Measurements from ENCODE around the gene NEU1. TPM values are rescaled to one million over a fixed set of nuclear protein-coding genes. Genes with fewer than 3 reads are reported as not detected.

NEU1 gene
- total RNA-seq, 3 donors from 2014 or later (not counting 1 experiment from before 2014, with no cell fraction given), result 36.1 to 69.6 (median 51.5) TPM

DNA sequence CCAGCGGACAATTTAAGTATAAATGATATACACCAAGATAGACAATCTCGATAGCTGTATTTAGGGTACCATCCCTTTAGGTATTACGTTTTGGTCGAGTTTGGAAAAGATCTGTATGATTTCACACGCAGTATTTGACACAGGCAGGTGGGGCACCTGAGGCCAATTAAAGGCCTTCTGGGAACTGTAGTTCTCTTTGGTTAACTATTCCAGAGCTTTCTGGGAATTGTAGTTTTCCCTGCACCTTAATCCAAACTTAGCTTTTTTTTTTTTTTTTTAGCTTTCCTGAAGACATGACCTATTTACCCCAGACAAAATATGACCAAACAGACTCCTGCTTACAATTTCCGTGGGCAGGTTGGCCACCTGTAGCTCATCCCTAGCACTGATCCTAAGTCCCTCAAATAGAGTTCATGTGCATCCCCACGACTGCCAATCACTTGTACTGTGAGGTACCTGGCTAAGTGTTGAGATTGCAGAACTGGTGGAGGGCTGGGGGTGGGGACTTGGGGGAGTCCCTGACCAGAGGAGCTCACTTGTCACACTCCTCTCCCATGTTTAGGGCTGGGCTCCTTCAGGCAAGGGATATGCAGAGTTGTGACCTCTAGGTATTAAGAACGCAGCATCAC lies 35.9 kb upstream of the NEU1 start:
- Mint-ChIP-seq H3K4me1 (peaks cover 33 to 50% of the 10 kb centered on the region in 2 donors), H3K27ac (peak overlapping the region; percentile 95), H3K27me3 (ENCODE audit: low read depth in 2 of 2) (no peaks in the 10 kb centered on the region), H3K4me3 (peak overlapping the region; percentile 97), H3K9me3 (no peaks in the 10 kb centered on the region), H3K36me3 (no peaks in the 10 kb centered on the region)
- H3K9me3 ChIP-seq (ENCODE audit: control insufficient read depth, insufficient read depth, low read length), result no peaks in the 10 kb centered on the region
- peak in 2 of 3 donors; percentile 23 to 30 for ATAC-seq
- H3K4me1 ChIP-seq (ENCODE audit: control insufficient read depth, insufficient read depth, low read length), result peaks cover 54% of the 10 kb centered on the region
- intact Hi-C loops (cut with micrococcal nuclease), result loop anchor here (5.0 kb wide), 1 partner anchor 59 kb away; the partner anchor contains the start of genes NELFE and SKIC2
- peak in 1 of 2 donors; percentile 76 for DNase-seq
- H3K36me3 ChIP-seq (ENCODE audit: control insufficient read depth, insufficient read depth, low read length), result peaks cover 4% of the 10 kb centered on the region
- 19% methylated on average over 8 of the region's 8 CpGs for WGBS (ENCODE audit: insufficient coverage)
- H3K4me3 ChIP-seq (ENCODE audit: low read length), result peak overlapping the region; percentile 76
- H3K27me3 ChIP-seq (ENCODE audit: control insufficient read depth, insufficient read depth, low read length), result no peaks in the 10 kb centered on the region
- peak overlapping the region; percentile 64 for H3K27ac ChIP-seq (ENCODE audit: low read length)
- TF ChIP-seq, protein P1, sequence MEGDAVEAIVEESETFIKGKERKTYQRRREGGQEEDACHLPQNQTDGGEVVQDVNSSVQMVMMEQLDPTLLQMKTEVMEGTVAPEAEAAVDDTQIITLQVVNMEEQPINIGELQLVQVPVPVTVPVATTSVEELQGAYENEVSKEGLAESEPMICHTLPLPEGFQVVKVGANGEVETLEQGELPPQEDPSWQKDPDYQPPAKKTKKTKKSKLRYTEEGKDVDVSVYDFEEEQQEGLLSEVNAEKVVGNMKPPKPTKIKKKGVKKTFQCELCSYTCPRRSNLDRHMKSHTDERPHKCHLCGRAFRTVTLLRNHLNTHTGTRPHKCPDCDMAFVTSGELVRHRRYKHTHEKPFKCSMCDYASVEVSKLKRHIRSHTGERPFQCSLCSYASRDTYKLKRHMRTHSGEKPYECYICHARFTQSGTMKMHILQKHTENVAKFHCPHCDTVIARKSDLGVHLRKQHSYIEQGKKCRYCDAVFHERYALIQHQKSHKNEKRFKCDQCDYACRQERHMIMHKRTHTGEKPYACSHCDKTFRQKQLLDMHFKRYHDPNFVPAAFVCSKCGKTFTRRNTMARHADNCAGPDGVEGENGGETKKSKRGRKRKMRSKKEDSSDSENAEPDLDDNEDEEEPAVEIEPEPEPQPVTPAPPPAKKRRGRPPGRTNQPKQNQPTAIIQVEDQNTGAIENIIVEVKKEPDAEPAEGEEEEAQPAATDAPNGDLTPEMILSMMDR (IDR thresholded peaks at IDR 0.05), result no peak

DNA sequence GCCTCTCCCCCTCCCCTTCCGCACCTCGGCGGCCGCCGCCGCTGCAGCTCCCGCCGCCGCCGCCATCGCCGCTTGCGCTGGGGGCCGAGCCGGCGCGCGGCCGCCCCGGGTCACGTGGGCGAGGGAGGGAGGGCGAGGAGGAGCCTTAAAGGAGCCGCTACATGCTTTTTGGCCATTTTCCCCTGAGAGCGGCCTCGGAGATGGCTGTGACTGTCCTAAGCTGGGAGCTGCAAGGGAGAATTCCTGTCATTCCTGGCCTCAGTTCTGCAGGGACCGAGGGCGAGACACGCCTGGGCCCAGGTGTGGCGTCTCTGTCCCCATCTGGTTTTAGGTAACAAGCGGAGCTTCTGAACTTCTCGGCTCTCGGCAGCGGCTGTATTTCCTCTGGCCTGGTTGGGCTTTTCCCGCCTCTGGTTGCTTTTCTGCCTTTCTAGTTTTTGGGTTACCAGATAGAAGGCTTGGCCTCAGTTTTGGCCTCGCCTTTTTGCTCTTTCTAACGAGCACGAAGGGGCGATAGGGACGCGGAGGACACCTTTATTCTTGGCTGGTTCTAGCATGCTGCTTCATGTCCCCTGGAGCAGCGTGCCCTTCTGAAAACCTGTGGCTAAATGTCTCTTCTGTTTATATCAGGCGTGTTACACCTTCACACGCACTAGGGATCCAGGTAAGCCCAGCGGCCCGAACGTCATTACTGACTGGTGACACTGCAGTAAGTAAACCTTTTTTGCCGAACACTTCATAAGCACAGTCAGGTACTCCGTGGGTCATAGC lies 35.2 kb upstream of the NEU1 start, which contains the start of gene EHMT2:
Gene EHMT2 (minus strand): TSS at position 87 of the 771 bp plus-strand sequence. CDS start 21 bp downstream, at position 66.
- Histone ChIP-seq H3K4me1 (ENCODE audit: control insufficient read depth, insufficient read depth, low read length) (peaks cover 52% of the 10 kb centered on the region), H3K27ac (ENCODE audit: low read length) (peak within 1 kb of the TSS; percentile 81), H3K27me3 (ENCODE audit: control insufficient read depth, insufficient read depth, low read length) (no peaks in the 10 kb centered on the region), H3K36me3 (ENCODE audit: control insufficient read depth, insufficient read depth, low read length) (peaks cover 11% of the 10 kb centered on the region), H3K4me3 (ENCODE audit: low read length) (peak within 1 kb of the TSS; percentile 76), H3K9me3 (ENCODE audit: control insufficient read depth, insufficient read depth, low read length) (no peaks in the 10 kb centered on the region)
- Mint-ChIP-seq H3K4me1 (peaks cover 28 to 52% of the 10 kb centered on the region in 2 donors), H3K36me3 (no peaks in the 10 kb centered on the region), H3K9me3 (no peaks in the 10 kb centered on the region), H3K27ac (peak within 1 kb of the TSS; percentile 95), H3K27me3 (ENCODE audit: low read depth in 2 of 2) (no peaks in the 10 kb centered on the region), H3K4me3 (peak within 1 kb of the TSS; percentile 97)
- DNase-seq (peak; percentile 82 to 91), ATAC-seq (peak; percentile 59 to 83 (median 74))
- WGBS (ENCODE audit: insufficient coverage), result under 1% methylated on average over 49 of the region's 49 CpGs
- TF ChIP-seq, protein P1 (IDR thresholded peaks at IDR 0.05), result no peak
- intact Hi-C loops (cut with micrococcal nuclease), result loop anchor here (1.0 to 5.0 kb wide), 2 partner anchors 34 to 60 kb away; partner anchors contain the start of genes NELFE and SKIC2

DNA sequence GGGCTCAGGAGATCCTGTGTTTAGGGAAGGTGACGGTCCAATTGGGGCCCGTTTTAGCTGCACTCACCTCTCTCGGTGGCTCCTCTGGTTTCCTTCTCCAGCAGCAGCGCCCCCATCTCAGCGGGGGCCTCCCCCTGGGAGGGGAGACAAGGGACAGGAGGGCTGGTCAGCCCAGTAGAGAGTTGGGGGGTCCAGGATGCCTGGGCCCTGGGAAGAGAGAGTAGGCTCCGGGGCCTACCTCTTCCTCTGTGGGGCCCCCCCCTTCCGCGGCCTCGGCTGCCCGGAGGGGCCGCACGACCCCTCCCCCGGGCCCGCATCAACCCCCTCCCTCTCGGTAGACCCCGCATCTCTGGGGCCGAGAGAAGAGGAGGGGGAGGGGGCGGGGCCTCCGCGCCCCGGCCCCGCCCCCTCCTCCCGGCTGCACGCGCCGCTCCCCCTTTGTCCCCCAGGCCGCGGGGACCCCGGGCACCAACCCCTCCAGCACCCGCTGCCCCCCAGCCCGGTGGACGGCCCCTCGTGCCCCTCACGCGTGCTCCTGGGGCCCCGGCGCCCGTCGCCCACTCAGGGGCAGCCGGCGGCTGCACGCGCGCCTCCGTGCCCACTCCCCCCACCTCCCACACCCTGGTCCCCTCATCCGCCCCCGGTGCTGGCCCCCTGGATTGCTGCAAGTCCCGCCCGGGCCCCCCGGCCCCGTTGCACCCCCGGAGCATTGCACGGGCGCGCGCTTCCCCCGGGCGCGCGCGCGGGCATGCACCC lies 34.4 kb upstream of the NEU1 start:
- WGBS (ENCODE audit: insufficient coverage), result 2% methylated on average over 42 of the region's 62 CpGs
- Histone ChIP-seq H3K36me3 (ENCODE audit: control insufficient read depth, insufficient read depth, low read length) (peaks cover 17% of the 10 kb centered on the region), H3K4me3 (ENCODE audit: low read length) (peak overlapping the region; percentile 76), H3K27me3 (ENCODE audit: control insufficient read depth, insufficient read depth, low read length) (no peaks in the 10 kb centered on the region), H3K9me3 (ENCODE audit: control insufficient read depth, insufficient read depth, low read length) (no peaks in the 10 kb centered on the region), H3K4me1 (ENCODE audit: control insufficient read depth, insufficient read depth, low read length) (peaks cover 46% of the 10 kb centered on the region), H3K27ac (ENCODE audit: low read length) (peak overlapping the region; percentile 81)
- Mint-ChIP-seq H3K36me3 (no peaks in the 10 kb centered on the region), H3K4me3 (peak overlapping the region; percentile 97), H3K27ac (peak overlapping the region; percentile 86 to 92), H3K4me1 (peaks cover 27 to 45% of the 10 kb centered on the region in 2 donors), H3K9me3 (no peaks in the 10 kb centered on the region), H3K27me3 (ENCODE audit: low read depth in 2 of 2) (no peaks in the 10 kb centered on the region)
- peak in 1 of 2 donors; percentile 43 for DNase-seq
- TF ChIP-seq, protein P1 (IDR thresholded peaks at IDR 0.05), result no peak
- intact Hi-C loops (cut with micrococcal nuclease), result loop anchor here (1.0 to 5.0 kb wide), 2 partner anchors 34 to 60 kb away; partner anchors contain the start of genes NELFE and SKIC2
- peak; percentile 3 to 5 (median 4) for ATAC-seq
